Activated CD8-positive, alpha-beta T cell treated with anti-CD3 and anti-CD28 coated beads for 36 hours (primary cell): ENCODE results near the gene LAIR1. TPM values are rescaled to one million over a fixed set of nuclear protein-coding genes. Genes with fewer than 3 reads are reported as not detected.

ENCODE experiments used
- ATAC-seq: fragments of 200-7000 bp; cut with Tn5 transposase; one replicate; pipeline ENCODE4 v1.10.0; 2021; ENCODE audit warnings: mild to moderate bottlenecking, moderate library complexity
- CTCF ChIA-PET: fragments of 350-600 bp; sonication (Branson Sonifier 250); formaldehyde crosslinking; loops from one replicate; lab custom pipeline; 2021; ENCODE audit warnings: antibody characterized with exemption; lab: Charles Lee
- POLR2A ChIA-PET: fragments of 350-600 bp; sonication (Branson Sonifier 250); formaldehyde crosslinking; loops from one replicate; lab custom pipeline; 2021; ENCODE audit warnings: antibody characterized with exemption; lab: Charles Lee
- DNase-seq: peaks from one replicate; pipeline ENCODE4 v3.0.0-alpha.2; 2020
- H3K27ac Mint-ChIP-seq: one replicate; pipeline ENCODE4 v1.8.0; 2021; ENCODE audit warnings: mild to moderate bottlenecking, mixed read lengths
- H3K27me3 Mint-ChIP-seq: one replicate; pipeline ENCODE4 v1.8.0; 2021; ENCODE audit warnings: mixed read lengths
- H3K36me3 Mint-ChIP-seq: one replicate; pipeline ENCODE4 v1.8.0; 2021; ENCODE audit warnings: low read depth, mixed read lengths
- H3K4me1 Mint-ChIP-seq: one replicate; pipeline ENCODE4 v1.8.0; 2021; ENCODE audit warnings: low read depth, mixed read lengths
- H3K4me3 Mint-ChIP-seq: one replicate; pipeline ENCODE4 v1.8.0; 2021; ENCODE audit warnings: mild to moderate bottlenecking, moderate library complexity, mixed read lengths
- H3K9me3 Mint-ChIP-seq: one replicate; pipeline ENCODE4 v1.8.0; 2021; ENCODE audit warnings: mixed read lengths
- intact Hi-C: fragments of 100-400 bp; cut with micrococcal nuclease; formaldehyde crosslinking; loops from one replicate; pipeline ENCODE4 v1.10.0; 2022
- total RNA-seq, 2 experiments: library from RNA; stranded (reverse); gene quantifications; one replicate each; pipeline ENCODE4 v1.2.3, GENCODE V29; 2021
- TF ChIP-seq, protein P1 (sequence below): fragments of 200-600 bp; IDR thresholded peaks from one replicate; pipeline ENCODE4 v1.8.0; 2022; ENCODE audit warnings: antibody characterized with exemption, mild to moderate bottlenecking

LAIR1 gene
- total RNA-seq, 2 experiments from 2014 or later = 11.3 TPM

GRCh38 chr19:54319892-54320670, 44.6 kb downstream of the LAIR1 start:
- ATAC-seq = no peak
- Mint-ChIP-seq H3K27ac (no peak overlapping the region), H3K4me3 (no peak overlapping the region), H3K4me1 (no peaks in the 10 kb centered on the region), H3K27me3 (peaks cover 21% of the 10 kb centered on the region), H3K9me3 (no peaks in the 10 kb centered on the region), H3K36me3 (no peaks in the 10 kb centered on the region)
- intact Hi-C loops = no loop called here
- TF ChIP-seq, protein P1, sequence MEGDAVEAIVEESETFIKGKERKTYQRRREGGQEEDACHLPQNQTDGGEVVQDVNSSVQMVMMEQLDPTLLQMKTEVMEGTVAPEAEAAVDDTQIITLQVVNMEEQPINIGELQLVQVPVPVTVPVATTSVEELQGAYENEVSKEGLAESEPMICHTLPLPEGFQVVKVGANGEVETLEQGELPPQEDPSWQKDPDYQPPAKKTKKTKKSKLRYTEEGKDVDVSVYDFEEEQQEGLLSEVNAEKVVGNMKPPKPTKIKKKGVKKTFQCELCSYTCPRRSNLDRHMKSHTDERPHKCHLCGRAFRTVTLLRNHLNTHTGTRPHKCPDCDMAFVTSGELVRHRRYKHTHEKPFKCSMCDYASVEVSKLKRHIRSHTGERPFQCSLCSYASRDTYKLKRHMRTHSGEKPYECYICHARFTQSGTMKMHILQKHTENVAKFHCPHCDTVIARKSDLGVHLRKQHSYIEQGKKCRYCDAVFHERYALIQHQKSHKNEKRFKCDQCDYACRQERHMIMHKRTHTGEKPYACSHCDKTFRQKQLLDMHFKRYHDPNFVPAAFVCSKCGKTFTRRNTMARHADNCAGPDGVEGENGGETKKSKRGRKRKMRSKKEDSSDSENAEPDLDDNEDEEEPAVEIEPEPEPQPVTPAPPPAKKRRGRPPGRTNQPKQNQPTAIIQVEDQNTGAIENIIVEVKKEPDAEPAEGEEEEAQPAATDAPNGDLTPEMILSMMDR = no peak
- POLR2A ChIA-PET = interaction anchor here (0.7 kb wide), 1 partner anchor 71 kb away, joined by 3 read pairs; no protein-coding TSS in a partner anchor
- CTCF ChIA-PET = interaction anchor here (1.3 kb wide), 1 partner anchor 96 kb away, joined by 3 read pairs; the partner anchor contains the start of gene TTYH1
- DNase-seq = no peak

DNA sequence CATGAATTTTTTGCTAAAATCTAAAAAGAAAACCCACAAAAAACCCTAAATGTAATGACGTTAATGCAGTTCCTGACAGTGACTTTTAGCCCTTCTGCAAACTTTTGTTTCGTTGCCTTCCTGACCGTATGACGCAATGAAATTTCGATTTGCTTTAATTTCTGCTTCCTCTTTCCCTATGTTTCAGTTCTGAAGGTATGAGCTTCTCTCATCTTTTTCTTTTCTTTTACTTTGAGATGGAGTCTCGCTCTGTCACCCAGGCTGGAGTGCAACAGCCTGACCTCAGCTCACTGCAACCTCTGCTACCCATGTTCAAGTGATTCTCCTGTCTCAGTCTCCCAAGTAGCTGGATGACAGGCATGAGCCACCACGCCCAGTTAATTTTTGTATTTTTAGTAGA, 45.7 kb downstream of the LAIR1 start:
- TF ChIP-seq, protein P1 = no peak
- ChIA-PET POLR2A (no interaction called here), CTCF (no interaction called here)
- Mint-ChIP-seq H3K36me3 (no peaks in the 10 kb centered on the region), H3K27me3 (peaks cover 16% of the 10 kb centered on the region), H3K9me3 (no peaks in the 10 kb centered on the region), H3K4me3 (no peak overlapping the region), H3K27ac (no peak overlapping the region), H3K4me1 (no peaks in the 10 kb centered on the region)
- ATAC-seq (no peak), DNase-seq (no peak)
- intact Hi-C loops = no loop called here

DNA sequence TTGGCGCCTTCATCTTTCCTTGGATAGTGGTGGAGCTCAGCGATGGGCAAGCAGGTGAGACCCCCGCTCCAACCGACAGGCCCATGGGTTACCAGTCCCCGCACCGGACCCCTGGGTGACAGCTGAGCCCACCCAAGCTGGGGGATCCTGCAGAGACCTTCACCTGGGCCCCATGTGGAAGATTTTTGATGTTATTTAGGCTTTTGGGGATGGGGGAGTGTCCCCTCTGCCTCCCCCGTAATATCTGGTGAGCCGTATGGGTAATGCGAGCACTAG, 46.8 kb downstream of the LAIR1 start:
- intact Hi-C loops = no loop called here
- H3K27ac Mint-ChIP-seq = no peak overlapping the region
- ChIA-PET CTCF (interaction anchor here (2.4 kb wide), 1 partner anchor 73 kb away, joined by 13 read pairs; no protein-coding TSS in a partner anchor), POLR2A (no interaction called here)
- TF ChIP-seq, protein P1 = no peak
- H3K4me3 Mint-ChIP-seq = no peak overlapping the region
- ATAC-seq = no peak
- H3K9me3 Mint-ChIP-seq = no peaks in the 10 kb centered on the region
- no peaks in the 10 kb centered on the region for H3K36me3 Mint-ChIP-seq
- H3K27me3 Mint-ChIP-seq = peaks cover 18% of the 10 kb centered on the region
- no peaks in the 10 kb centered on the region for H3K4me1 Mint-ChIP-seq
- no peak for DNase-seq

DNA sequence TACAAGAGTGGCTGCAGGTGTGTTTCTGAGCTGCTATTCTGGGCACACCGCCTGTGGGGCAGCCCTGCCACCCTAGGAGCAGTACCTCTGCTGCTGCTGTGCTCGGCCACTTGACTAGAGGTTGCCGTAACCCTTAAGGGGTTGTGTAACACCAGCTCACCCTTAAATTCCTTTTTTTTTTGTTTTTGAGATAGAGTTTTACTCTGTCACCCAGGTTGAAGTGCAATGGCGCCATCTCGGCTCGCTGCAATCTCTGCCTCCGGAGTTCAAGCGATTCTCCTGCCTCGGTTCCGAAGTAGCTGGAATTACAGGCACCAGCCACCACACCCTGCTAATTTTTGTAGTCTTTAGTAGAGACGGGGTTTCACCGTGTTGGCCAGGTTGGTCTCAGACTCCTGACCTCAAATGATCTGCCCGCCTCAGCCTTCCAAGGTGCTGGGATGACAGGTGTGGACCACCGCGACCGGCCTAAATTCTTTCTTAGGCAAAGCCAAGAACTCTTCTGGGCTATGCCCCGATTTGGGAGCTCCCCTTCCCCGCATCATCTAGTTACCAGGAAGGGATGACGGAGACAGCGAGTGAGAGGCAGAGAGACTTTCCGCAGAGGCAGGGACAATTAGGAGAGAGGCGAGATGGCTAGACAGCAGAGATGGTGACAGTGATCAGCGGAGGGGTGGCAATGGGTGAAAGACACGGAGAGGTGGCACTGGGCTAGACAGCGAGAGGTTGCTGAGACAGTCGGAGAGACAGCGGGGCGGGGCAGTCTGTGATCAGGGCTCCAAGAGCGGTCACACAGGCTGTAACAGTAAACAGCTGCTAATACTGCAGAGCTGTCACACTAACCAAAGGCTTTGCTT, 47.4 kb downstream of the LAIR1 start:
- Mint-ChIP-seq H3K4me1 (no peaks in the 10 kb centered on the region), H3K4me3 (no peak overlapping the region), H3K36me3 (no peaks in the 10 kb centered on the region), H3K9me3 (no peaks in the 10 kb centered on the region), H3K27ac (no peak overlapping the region), H3K27me3 (peaks cover 21% of the 10 kb centered on the region)
- TF ChIP-seq, protein P1 = no peak
- DNase-seq = no peak
- CTCF ChIA-PET = interaction anchor here (0.9 to 2.4 kb wide), 2 partner anchors 73 to 85 kb away, joined by 3 to 13 read pairs; no protein-coding TSS in a partner anchor
- intact Hi-C loops = no loop called here
- POLR2A ChIA-PET = no interaction called here
- no peak for ATAC-seq
